HG02571 (cell line): Measurements from ENCODE around the gene CHERP.
"Not testable (repeated sequence)": the region's sequence is repeated elsewhere in the genome, so short reads cannot be mapped to it uniquely, and the experiment has no call there.

Source experiments
- ATAC-seq: cut with Tn5 transposase; IDR thresholded peaks from one replicate; pipeline ENCODE4 v1.9.1; 2021; ENCODE audit warnings: mild to moderate bottlenecking, moderate library complexity; ENCODE audit not compliant: unreplicated experiment

The CHERP gene

GRCh38 chr19:16477311-16477710 lies 64.9 kb downstream of the CHERP start:
- ATAC-seq, result no peak

GRCh38 chr19:16476401-16476800 lies 65.8 kb downstream of the CHERP start:
- ATAC-seq, result no peak

DNA sequence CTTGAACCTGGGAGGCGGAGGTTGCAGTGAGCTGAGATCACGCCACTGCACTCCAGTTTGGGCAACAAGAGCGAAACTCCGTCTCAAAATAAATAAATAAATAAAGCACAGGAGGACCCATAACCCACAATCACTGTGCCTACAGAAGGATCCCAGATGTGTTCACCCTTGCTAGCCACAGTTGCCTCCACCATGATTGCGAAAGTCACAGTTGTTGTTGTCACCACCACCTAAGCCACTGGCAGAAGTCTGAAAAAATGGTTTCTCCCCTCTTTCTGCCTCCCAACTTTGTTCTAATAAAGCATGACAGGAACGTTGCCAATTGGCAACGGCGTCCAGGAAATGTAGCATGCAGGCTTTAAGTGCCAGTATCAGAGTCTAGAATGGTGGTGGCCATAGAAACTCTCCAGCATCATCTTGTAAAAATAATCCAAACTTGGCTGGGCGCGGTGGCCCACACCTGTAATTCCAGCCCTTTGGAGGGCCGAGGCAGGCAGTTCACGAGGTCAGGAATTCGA lies 68.3 kb downstream of the CHERP start:
- no peak for ATAC-seq

GRCh38 chr19:16472992-16473391 lies 69.2 kb downstream of the CHERP start:
- no peak for ATAC-seq

DNA sequence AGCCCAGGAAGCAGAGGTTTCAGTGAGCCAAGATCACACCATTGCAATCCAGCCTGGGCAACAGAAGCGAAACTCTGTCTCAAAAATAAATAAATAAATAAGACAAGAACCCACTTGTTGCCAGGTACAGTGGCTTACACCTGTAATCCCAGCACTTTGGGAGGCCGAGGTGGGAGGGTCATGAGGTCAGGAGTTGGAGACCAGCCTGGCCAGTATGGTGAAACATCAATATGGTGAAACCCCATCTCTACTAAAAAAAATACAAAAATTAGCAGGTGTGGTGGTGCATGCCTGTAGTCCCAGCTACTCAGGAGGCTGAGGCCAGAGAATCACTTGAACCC lies 69.7 kb downstream of the CHERP start:
- ATAC-seq, result not testable (repeated sequence)

- peak; percentile 17 for ATAC-seq
These were observed 71.1 kb downstream of the CHERP start for GRCh38 chr19:16470911-16471811.

- ATAC-seq, result no peak
These were observed 71.7 kb downstream of the CHERP start for GRCh38 chr19:16470541-16470910.
